ENCODE measurements around the gene COMMD10.

Gene COMMD10

GRCh38 chr5:116297296-116297814, 212.5 kb downstream of the COMMD10 start:
- no peak for DNase-seq

GRCh38 chr5:116299746-116300640, 215.2 kb downstream of the COMMD10 start:
- no peak for DNase-seq

- DNase-seq: no peak
These were observed 216.3 kb downstream of the COMMD10 start for GRCh38 chr5:116301110-116301509.

GRCh38 chr5:116303340-116303739, 218.5 kb downstream of the COMMD10 start:
- no peak for DNase-seq

- no peak for DNase-seq
These were observed 219.0 kb downstream of the COMMD10 start for GRCh38 chr5:116303810-116304209.

GRCh38 chr5:116305899-116306298, 221.1 kb downstream of the COMMD10 start:
- no peak for DNase-seq

GRCh38 chr5:116306846-116307245, 222.0 kb downstream of the COMMD10 start:
- DNase-seq: no peak

- DNase-seq: no peak
These were observed 223.6 kb downstream of the COMMD10 start for GRCh38 chr5:116308391-116308790.

- DNase-seq: no peak
These were observed 228.5 kb downstream of the COMMD10 start for GRCh38 chr5:116313366-116313765.

- no peak for DNase-seq
These were observed 230.7 kb downstream of the COMMD10 start for GRCh38 chr5:116315531-116315930.

- no peak for DNase-seq
These were observed 233.4 kb downstream of the COMMD10 start for GRCh38 chr5:116318091-116318854.

GRCh38 chr5:116320486-116320885, 235.7 kb downstream of the COMMD10 start:
- DNase-seq: no peak

- DNase-seq: no peak
These were observed 244.7 kb downstream of the COMMD10 start for GRCh38 chr5:116329503-116329902.

GRCh38 chr5:116340799-116341198, 256.0 kb downstream of the COMMD10 start:
- no peak for DNase-seq
